ENCODE data around the gene CPSF3.

GRCh38 chr2:9443526-9443925 is 20.1 kb downstream of the CPSF3 start:
- TF ChIP-seq CTCF (IDR thresholded peaks at IDR 0.05), result no peak
- TF ChIP-seq POLR2AphosphoS5 (IDR thresholded peaks at IDR 0.05), result no peak
- TF ChIP-seq POLR2A (IDR thresholded peaks at IDR 0.05), result no peak
- no peak for TF ChIP-seq EP300 (IDR thresholded peaks at IDR 0.05)
